GM19452 (cell line): Measurements from ENCODE around the gene RFXAP.

Experiments used
- ATAC-seq: cut with Tn5 transposase; IDR thresholded peaks from one replicate; pipeline ENCODE4 v1.9.1; 2021; ENCODE audit not compliant: unreplicated experiment

The RFXAP gene

GRCh38 chr13:36862722-36863121 lies 43.7 kb downstream of the RFXAP start:
- ATAC-seq: no peak

GRCh38 chr13:36865265-36865664 lies 46.2 kb downstream of the RFXAP start:
- ATAC-seq: no peak

DNA sequence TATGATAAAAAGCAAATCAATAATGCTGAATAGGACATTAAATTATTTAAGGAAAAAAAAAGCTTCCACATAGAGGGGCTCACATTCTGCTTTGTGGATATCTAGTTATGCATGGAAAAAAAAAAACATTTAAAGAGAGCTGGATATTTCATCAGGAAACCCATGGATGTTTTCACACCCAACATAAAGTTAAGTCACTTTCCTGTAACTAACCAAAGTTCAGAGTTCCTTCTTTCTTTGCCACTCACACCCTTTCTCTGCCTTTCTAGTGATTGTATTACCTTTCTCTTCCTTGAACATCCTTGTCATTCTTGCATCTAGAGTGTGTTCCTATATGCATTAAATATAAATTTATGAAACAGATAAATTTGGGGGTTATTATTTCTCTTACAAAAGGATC lies 47.2 kb downstream of the RFXAP start:
- ATAC-seq: no peak

DNA sequence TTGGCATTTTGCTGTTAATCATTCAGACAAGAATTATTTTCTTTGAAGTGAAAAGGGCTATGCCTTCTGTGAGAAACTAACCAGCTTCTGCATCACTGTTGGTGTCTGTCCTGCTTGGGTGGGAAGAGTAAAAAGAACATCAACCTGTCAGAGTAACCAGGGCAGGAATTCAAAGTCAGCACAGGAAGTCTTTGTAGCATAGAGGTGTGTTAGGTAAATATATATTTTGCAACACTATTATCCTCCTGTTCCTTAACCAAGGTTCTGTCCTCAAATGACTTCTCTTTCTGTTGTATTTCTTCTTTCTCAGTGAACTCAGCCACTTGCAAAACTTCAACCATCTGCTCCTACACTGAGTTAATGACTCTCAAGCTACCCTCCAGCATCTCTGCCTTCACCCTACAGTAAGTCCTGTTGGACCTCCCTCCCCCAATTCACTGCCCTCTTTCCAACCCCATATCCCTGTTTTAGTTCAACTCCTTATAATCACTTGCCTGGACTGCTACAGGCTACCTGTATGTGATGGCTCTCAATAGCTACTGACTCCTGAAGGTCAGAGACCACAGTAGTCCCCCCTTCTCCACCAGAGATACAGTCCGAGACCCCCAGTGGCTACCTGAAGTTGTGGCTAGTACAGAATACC lies 51.1 kb downstream of the RFXAP start:
- ATAC-seq: no peak

- no peak for ATAC-seq
Measured at GRCh38 chr13:36872621-36873020, 53.6 kb downstream of the RFXAP start.

DNA sequence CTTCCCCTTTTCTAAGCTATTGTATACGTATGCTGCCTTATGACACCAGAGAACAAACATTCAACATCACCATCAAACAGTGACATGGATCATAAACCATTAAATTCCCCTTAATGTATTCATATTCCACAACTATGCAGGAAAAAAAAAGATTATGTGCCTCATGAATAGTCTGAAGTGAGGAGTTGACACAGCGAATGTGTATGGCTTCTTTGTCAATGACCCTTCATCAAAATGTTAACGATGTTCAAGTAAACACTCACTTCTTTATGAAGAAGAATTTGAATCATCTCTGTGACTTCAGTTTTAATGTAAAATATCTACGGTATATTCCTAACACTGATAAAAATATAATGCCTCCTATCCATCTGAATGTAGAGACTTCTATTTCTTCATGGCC lies 56.4 kb downstream of the RFXAP start:
- no peak for ATAC-seq

GRCh38 chr13:36875961-36876360 lies 56.9 kb downstream of the RFXAP start:
- no peak for ATAC-seq
